ENCODE measurements around the gene VWC2L. TPM values are rescaled to one million over a fixed set of nuclear protein-coding genes. Genes with fewer than 3 reads are reported as not detected.

The VWC2L gene
- total RNA-seq, 6 experiments from 2014 or later, result not detected

DNA sequence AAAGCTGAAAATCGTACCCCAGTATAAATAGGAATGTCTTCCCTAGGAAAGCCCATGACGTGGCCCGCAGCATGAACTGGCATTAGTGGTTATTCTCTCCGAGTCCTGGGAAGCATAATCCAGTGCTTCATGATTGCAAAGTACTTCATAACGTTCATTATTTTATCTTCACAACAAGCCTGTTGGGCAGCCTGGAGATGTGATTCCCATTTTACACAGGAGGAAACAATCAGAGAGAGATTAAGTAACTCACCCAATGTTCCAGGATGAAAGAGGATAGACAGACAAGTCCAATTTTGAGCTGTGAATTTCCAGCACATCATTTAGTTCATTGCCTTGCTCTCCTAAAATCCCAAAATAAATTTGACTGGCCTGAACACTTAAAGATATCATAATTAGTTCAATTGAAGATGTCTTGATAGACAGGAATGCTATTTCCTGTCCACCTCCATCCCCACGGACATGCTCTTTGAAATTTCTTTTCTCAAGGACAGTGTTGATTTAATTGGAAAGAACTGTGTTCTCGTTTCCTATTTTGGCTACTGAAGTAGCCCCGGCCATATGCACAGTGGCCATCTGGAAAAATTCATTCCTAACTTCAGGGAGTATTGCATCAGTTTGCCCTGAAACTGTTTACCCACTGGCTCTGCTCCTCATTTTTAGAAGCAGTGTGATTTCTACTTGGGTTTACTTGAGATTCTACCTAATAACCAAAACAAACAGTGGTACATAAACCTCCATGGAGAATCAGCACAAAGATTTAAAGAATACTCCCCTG is 93.9 kb downstream of the VWC2L start:
- H3K4me3 ChIP-seq, result no peak overlapping the region
- H3K27me3 ChIP-seq, result no peaks in the 10 kb centered on the region
- intact Hi-C loops (cut with DNase I), result no loop called here
- no peaks in the 10 kb centered on the region for H3K36me3 ChIP-seq
- H3K4me1 ChIP-seq, result no peaks in the 10 kb centered on the region
- H3K9me3 ChIP-seq, result no peaks in the 10 kb centered on the region
- TF ChIP-seq POLR2A (IDR thresholded peaks at IDR 0.05), result no peak
- no peak for TF ChIP-seq CTCF (IDR thresholded peaks at IDR 0.05)
- 51% methylated on average over 8 of the region's 8 CpGs for WGBS (ENCODE audit: insufficient coverage, low coverage, low lambda C conversion rate, missing lambda C conversion rate)
- DNase-seq, result no peak
- no peak overlapping the region for H3K27ac ChIP-seq
- ATAC-seq, result no peak

DNA sequence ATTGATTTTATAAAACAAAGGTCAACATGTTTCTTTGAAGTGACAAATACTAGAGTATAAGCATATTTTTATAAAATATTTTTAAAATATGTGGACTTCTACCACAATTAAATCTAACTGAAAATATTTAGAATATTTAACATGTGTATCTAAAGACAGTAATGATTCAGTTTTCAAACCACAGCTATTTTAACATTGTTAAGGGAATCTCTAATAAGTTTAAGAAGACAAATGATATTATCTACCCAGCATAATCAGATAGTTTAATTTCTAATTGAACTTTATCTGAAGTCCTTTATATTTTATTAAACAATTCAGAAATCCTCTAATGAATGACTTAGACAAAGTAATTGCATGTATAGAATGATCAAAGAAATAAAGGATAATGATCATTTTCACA is 96.2 kb downstream of the VWC2L start:
- no peak for TF ChIP-seq CTCF (IDR thresholded peaks at IDR 0.05)

DNA sequence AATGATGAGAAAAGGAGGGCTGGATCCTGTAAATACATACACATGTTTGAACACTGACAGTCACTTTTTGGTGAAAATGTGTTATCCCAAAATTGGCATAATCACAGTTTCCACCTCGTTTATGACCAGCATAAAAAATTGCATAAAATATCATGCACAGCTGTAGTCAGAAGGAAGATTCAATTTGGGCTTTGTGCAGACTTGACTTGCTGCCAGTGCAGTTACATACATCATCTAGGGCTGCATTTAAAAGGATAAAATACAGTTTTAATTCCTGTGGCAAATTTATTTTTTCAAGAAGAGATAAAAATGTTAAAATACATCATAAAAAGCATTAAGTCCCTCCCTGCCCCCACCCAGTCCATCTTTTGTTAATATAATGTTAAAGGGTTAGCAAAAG is 103.8 kb downstream of the VWC2L start:
- 10% methylated on average over 1 of the region's 1 CpG for WGBS (ENCODE audit: insufficient coverage, low coverage, low lambda C conversion rate, missing lambda C conversion rate)
- TF ChIP-seq CTCF (IDR thresholded peaks at IDR 0.05) (no peak), POLR2A (IDR thresholded peaks at IDR 0.05) (no peak)
- no peak for DNase-seq

More for the DNA sequence above, 96.2 kb downstream of the VWC2L start:
- no peak for ATAC-seq
- DNase-seq, result no peak
- intact Hi-C loops (cut with DNase I), result no loop called here
- Histone ChIP-seq H3K27me3 (no peaks in the 10 kb centered on the region), H3K9me3 (no peaks in the 10 kb centered on the region), H3K4me3 (no peak overlapping the region), H3K27ac (no peak overlapping the region), H3K4me1 (no peaks in the 10 kb centered on the region), H3K36me3 (no peaks in the 10 kb centered on the region)

GRCh38 chr2:214515111-214515510 is 104.3 kb downstream of the VWC2L start:
- H3K27ac ChIP-seq, result no peak overlapping the region
- TF ChIP-seq POLR2A (IDR thresholded peaks at IDR 0.05) (no peak), CTCF (IDR thresholded peaks at IDR 0.05) (no peak)
- no peaks in the 10 kb centered on the region for H3K9me3 ChIP-seq
- H3K27me3 ChIP-seq, result no peaks in the 10 kb centered on the region
- 21% methylated on average over 4 of the region's 4 CpGs for WGBS (ENCODE audit: insufficient coverage, low coverage, low lambda C conversion rate, missing lambda C conversion rate)
- intact Hi-C loops (cut with DNase I), result no loop called here
- no peak overlapping the region for H3K4me3 ChIP-seq
- no peaks in the 10 kb centered on the region for H3K4me1 ChIP-seq
- ATAC-seq (no peak), DNase-seq (no peak)
- no peaks in the 10 kb centered on the region for H3K36me3 ChIP-seq

More for the DNA sequence above, 103.8 kb downstream of the VWC2L start:
- intact Hi-C loops (cut with DNase I), result no loop called here
- no peak for ATAC-seq
- H3K4me1 ChIP-seq, result no peaks in the 10 kb centered on the region
- H3K27me3 ChIP-seq, result no peaks in the 10 kb centered on the region
- no peaks in the 10 kb centered on the region for H3K9me3 ChIP-seq
- no peak overlapping the region for H3K27ac ChIP-seq
- no peak overlapping the region for H3K4me3 ChIP-seq
- H3K36me3 ChIP-seq, result no peaks in the 10 kb centered on the region
